HG03460 (cell line): ENCODE measurements around the gene AICDA.

Experiments used
- ATAC-seq: cut with Tn5 transposase; IDR thresholded peaks from one replicate; pipeline ENCODE4 v1.9.1; 2021; ENCODE audit not compliant: unreplicated experiment

The AICDA gene

DNA sequence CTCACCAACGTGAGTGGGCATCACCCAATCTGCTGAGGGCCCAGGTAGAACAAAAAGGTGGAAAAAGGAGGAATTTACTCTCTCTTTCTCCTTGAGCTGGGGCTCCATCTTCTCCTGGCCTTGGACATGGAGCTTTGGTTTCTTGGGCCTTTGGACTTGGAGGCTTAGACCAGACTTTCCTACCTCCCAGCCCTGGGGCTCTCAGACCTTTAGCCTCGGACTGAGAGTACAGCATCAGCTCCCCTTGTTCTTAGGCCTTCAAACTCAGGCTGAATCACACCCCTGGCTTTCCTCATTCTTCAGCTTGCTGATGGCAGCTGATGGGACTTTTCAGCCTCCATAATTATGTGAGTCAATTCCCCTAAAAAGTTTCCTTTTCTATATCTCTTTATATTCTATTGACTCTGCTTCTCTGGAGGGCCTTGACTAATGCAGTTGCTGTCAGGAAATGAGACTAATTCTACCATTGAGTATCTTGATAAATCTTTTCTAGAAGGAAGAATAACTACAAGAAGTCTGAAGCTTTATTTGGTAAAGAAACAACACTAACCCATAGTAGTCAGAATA is 56.0 kb downstream of the AICDA start:
- ATAC-seq: no peak

DNA sequence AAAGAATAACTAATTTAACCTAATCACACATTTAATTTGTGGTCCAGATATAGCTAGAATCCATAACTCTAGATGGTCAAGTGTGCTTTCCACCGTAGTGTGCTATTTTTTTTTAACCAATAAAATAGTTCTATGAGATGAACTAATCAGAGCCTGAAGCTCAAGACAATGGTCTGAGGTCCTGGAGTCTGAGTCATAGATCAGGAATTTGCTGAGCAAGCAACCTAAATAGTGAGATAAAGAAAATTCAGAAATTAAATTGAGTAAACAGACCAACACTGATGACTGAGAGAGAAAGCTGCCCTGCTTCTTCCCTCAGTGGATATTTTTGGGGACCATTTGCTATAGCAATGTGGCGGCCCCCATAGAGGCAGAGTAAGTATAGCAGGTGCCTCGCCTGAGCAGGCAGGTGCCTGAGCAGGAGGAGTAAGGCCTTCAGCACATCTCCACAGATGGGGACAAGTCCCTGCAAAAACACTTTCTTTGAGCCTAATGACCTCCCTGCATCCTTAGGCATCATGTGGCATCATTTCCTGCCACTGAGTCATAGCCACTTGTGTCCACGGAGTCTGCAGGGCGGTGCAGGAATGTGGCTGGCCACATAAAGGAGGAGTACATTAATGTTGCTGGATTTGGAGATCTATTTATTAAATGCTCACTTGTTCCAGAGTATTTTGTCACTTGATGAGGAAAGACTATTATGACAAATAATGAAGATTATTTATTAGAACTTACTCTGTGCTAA is 58.0 kb downstream of the AICDA start:
- ATAC-seq: no peak

DNA sequence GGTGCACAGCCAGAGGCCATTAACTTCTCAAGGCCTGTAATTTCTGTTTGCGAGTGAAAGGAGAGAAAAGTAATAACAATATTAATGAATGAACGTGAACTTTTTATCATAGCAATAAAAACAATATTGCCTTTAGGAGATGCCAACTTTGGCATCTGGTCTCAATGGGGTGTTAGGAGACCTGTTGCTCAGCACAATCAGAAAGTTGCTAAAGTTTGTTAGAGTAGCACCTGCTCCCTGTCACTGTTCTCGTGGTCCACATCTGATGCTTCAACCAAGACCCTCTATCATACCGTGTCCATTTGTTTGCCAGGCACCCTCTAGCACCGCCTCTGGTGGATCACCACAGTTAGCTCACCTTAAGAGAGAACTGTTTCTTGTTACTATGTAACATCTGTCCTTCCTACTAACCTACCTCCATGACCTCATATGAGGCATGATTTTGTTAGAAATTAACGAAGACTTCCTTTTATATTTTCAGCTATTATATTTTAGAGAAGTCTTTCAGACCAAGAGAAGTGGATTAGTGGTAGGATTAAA is 59.5 kb downstream of the AICDA start:
- ATAC-seq: no peak
